Right lobe of liver (tissue), 6 donors: ENCODE measurements around the gene MEAF6. TPM values are rescaled to one million over a fixed set of nuclear protein-coding genes. Genes with fewer than 3 reads are reported as not detected.

ENCODE experiments used
- ATAC-seq, 4 donors: fragments of 200-7000 bp; cut with Tn5 transposase; one replicate each; pipeline ENCODE4 v1.9.1; 2020; ENCODE audit warnings: mild to moderate bottlenecking in 4 of 4, moderate library complexity in 4 of 4
- DNase-seq, 3 donors: peaks; one replicate each; pipeline ENCODE4 v3.0.0-alpha.2; 2020
- H3K27ac ChIP-seq, 3 donors: fragments of 200-600 bp; one replicate each; pipeline ENCODE4 v1.8.0; 2022
- H3K27me3 ChIP-seq, 2 donors: fragments of 200-600 bp; one replicate each; pipeline ENCODE4 v1.8.0; 2022
- H3K36me3 ChIP-seq, 4 donors: fragments of 200-600 bp; sonication (generic) in 1 of 4; one replicate each; pipeline versions ENCODE4 v1.5.1 to v1.8.0; 2017 to 2022; ENCODE audit warnings: control low read depth in 1 of 4
- H3K4me1 ChIP-seq, 4 donors: fragments of 200-600 bp; sonication (generic) in 1 of 4; one replicate each; pipeline versions ENCODE4 v1.5.1 to v1.8.0; 2017 to 2022; ENCODE audit warnings: control low read depth in 1 of 4
- H3K4me3 ChIP-seq, 3 donors: fragments of 200-600 bp; one replicate each; pipeline ENCODE4 v1.8.0; 2022
- H3K9me3 ChIP-seq, 4 donors: fragments of 200-600 bp; sonication (generic) in 1 of 4; one replicate each; pipeline versions ENCODE4 v1.5.1 to v1.8.0; 2017 to 2022; ENCODE audit warnings: control low read depth in 1 of 4
- POLR2A ChIP-seq: fragments of 450-650 bp; IDR thresholded peaks from one replicate; pipeline ENCODE4 v1.6.1; 2017; ENCODE audit warnings: antibody characterized with exemption, mild to moderate bottlenecking
- WGBS: methylation state at CpG from one replicate; pipeline ENCODE4 v1.1.6; 2018; ENCODE audit warnings: low coverage, low lambda C conversion rate; ENCODE audit not compliant: insufficient coverage; ENCODE audit errors: missing lambda C conversion rate; 5-methylcytosine and 5-hydroxymethylcytosine counted together
- intact Hi-C, 2 donors: fragments of 100-400 bp; cut with DNase I; formaldehyde crosslinking; loops; one replicate each; pipeline versions ENCODE4 v1.11.2 to v1.14.1; 2022
- total RNA-seq, 6 experiments: library from RNA; depleted of rRNA in 2 of 6; stranded (reverse); fragments of >200 nt in 2 of 6; fragmentation: NEBNext Ultra II Directional in 3 of 6; extraction: Animal tissue kit (Norgen Biotek cat#: 25700) in 3 of 6; gene quantifications; one replicate each; pipeline versions ENCODE4 v1.1.0 to v1.2.4, GENCODE V29; 2016 to 2023
- TF ChIP-seq, protein P1 (sequence below), 4 donors: fragments of 200-600 bp in 3 of 4; fragments of 450-650 bp in 1 of 4; IDR thresholded peaks; one replicate each; pipeline versions ENCODE4 v1.5.1 to v1.8.0; 2016 to 2022; ENCODE audit warnings: antibody characterized with exemption in 4 of 4, mild to moderate bottlenecking in 2 of 4
- donor health status: DM: no; HTN: yes; CAD: no.
- donor health status: DM: no; HTN: no; CAD: no.
- donor health status: DM: no; HTN: no; CAD: no.
- donor health status: DM: no; HTN: yes; CAD: no.
- donor health status: DM: no; HTN: yes; CAD: no.

Gene MEAF6
- total RNA-seq, 6 experiments from 2014 or later: 12.9 to 55.9 (median 32.8) TPM

DNA sequence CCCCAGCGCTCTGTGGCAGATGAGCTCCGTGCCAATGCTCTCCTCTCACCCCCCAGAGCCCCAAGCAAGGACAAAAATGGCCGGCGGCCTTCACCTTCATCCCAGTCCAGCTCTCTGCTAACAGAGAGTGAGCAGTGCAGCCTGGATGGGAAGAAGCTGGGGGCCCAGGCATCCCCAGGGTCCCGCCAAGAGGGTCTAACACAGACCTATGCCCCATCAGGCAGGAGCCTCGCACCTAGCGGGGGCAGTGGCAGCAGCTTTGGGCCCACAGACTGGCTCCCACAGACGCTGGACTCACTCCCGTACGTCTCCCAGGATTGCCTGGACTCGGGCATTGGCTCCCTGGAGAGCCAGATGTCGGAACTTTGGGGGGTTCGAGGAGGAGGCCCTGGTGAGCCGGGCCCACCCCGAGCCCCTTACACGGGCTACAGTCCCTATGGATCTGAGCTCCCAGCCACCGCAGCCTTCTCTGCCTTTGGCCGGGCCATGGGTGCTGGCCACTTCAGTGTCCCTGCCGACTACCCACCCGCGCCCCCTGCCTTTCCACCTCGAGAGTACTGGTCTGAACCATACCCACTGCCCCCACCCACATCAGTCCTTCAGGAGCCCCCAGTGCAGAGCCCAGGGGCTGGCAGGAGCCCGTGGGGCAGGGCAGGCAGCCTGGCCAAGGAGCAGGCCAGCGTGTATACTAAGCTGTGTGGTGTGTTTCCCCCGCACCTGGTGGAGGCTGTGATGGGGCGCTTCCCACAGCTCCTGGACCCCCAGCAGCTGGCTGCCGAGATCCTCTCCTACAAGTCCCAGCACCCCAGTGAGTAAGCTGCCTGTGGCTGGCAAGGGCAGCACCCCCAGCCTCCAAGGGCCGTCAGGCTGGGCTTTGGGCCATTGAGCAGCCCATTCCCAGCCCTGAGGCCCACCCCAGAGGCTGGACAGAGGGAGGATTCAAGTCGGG is 31.5 kb downstream of the MEAF6 start:
- Histone ChIP-seq H3K27me3 (no peaks in the 10 kb centered on the region), H3K4me3 (no peak overlapping the region), H3K4me1 (peaks cover 0 to 54% (median 9%) of the 10 kb centered on the region in 4 donors), H3K27ac (no peak overlapping the region), H3K9me3 (no peaks in the 10 kb centered on the region), H3K36me3 (peaks cover 23 to 46% (median 31%) of the 10 kb centered on the region in 4 donors)
- ATAC-seq (no peak), DNase-seq (peak in 1 of 3 donors; percentile 44)
- intact Hi-C loops: loop anchor here in 1 of 2 donors (10.0 kb wide), 1 partner anchor 192 kb away; no protein-coding TSS in a partner anchor
- no CpG with 5 or more reads among the region's 29 CpGs for WGBS
- no peak for TF ChIP-seq POLR2A
- TF ChIP-seq, protein P1, sequence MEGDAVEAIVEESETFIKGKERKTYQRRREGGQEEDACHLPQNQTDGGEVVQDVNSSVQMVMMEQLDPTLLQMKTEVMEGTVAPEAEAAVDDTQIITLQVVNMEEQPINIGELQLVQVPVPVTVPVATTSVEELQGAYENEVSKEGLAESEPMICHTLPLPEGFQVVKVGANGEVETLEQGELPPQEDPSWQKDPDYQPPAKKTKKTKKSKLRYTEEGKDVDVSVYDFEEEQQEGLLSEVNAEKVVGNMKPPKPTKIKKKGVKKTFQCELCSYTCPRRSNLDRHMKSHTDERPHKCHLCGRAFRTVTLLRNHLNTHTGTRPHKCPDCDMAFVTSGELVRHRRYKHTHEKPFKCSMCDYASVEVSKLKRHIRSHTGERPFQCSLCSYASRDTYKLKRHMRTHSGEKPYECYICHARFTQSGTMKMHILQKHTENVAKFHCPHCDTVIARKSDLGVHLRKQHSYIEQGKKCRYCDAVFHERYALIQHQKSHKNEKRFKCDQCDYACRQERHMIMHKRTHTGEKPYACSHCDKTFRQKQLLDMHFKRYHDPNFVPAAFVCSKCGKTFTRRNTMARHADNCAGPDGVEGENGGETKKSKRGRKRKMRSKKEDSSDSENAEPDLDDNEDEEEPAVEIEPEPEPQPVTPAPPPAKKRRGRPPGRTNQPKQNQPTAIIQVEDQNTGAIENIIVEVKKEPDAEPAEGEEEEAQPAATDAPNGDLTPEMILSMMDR (IDR thresholded peaks at IDR 0.05): no peak

DNA sequence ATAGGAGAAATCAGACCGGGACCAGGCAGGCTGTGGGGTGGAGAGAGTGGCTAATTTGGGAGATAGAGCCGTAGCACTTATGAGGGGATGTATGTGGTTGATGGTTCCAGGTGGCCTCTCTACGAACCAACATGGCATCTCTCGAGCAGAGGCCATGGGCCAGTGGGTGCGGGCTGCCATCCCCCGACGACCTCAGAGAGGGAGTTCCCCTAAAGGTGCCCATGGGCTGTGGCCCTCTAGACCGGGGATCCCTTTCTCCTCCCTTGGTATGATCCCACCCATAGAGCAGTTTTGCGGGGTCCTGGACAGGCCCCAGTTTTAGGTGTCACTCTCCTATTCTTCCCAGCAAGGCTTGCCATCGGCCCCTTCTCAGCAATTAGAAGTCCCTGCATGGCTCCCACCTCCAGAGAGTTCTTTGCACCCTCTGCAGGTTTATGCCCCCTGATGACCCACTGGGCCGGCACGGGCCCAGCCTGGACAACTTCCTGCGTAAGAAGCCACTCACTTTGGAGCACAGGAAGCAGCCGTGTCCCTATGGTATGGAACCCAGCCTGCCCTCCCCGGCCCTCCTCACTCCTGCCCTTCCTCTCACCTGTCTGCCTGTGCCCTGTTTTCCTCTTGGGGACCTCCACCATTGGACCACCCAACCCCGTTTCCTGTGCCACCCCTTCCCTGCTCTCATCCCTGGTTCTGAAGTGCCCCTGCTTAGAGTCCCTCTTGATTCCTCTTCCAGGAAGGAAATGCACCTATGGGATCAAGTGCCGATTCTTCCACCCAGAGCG is 32.4 kb downstream of the MEAF6 start:
- WGBS: 82% methylated on average over 4 of the region's 18 CpGs
- no peak overlapping the region for H3K27ac ChIP-seq
- H3K9me3 ChIP-seq: no peaks in the 10 kb centered on the region
- no peak for DNase-seq
- no peak overlapping the region for H3K4me3 ChIP-seq
- no peaks in the 10 kb centered on the region for H3K27me3 ChIP-seq
- no peak for TF ChIP-seq POLR2A
- TF ChIP-seq, protein P1 (IDR thresholded peaks at IDR 0.05): no peak
- peaks cover 23 to 48% (median 31%) of the 10 kb centered on the region in 4 donors for H3K36me3 ChIP-seq
- no peak for ATAC-seq
- peaks cover 0 to 59% (median 13%) of the 10 kb centered on the region in 4 donors for H3K4me1 ChIP-seq
- intact Hi-C loops: loop anchor here in 1 of 2 donors (10.0 kb wide), 1 partner anchor 193 kb away; no protein-coding TSS in a partner anchor

DNA sequence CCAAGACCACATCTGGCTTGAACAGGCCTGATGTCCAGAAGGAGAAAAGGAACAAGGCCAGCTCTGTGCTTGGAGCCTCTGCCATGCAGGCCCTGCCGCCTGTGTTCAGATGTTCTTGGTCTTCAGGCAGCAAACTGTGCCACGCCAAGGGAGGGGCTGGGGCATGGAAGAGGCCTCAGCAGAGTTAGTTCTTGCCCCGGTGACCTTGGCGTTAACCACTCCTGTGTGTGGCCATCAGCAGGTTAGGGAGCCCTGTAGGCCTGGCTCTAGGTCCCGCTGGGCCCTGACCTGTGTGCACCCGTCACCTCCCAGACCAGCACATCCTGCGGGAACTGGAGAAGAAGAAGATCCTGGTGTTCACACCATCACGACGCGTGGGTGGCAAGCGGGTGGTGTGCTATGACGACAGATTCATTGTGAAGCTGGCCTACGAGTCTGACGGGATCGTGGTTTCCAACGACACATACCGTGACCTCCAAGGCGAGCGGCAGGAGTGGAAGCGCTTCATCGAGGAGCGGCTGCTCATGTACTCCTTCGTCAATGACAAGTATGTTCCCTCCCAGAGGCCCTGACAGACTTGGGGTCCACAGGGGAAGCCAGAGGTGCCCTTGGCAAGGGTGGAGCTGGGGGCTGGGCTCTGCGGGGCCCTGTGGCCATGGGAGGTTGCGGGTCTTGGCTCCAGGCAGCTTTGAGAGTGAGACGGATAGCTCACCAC is 33.1 kb downstream of the MEAF6 start:
- 31% methylated on average over 3 of the region's 26 CpGs for WGBS

More for the DNA sequence above, 33.1 kb downstream of the MEAF6 start:
- ATAC-seq (no peak), DNase-seq (no peak)
- Histone ChIP-seq H3K27me3 (no peaks in the 10 kb centered on the region), H3K4me1 (peaks cover 0 to 59% (median 17%) of the 10 kb centered on the region in 4 donors), H3K9me3 (no peaks in the 10 kb centered on the region), H3K27ac (peak overlapping the region in 1 of 3 donors; percentile 98), H3K4me3 (no peak overlapping the region), H3K36me3 (peaks cover 23 to 48% (median 31%) of the 10 kb centered on the region in 4 donors)
- TF ChIP-seq, protein P1 (IDR thresholded peaks at IDR 0.05): no peak
- TF ChIP-seq POLR2A: peak; percentile 13
- intact Hi-C loops: loop anchor here in 1 of 2 donors (10.0 kb wide), 1 partner anchor 193 kb away; no protein-coding TSS in a partner anchor
